Lower leg skin (tissue), 4 donors: Measurements from ENCODE around the gene ORM2. TPM values are rescaled to one million over a fixed set of nuclear protein-coding genes. Genes with fewer than 3 reads are reported as not detected.
"Not testable (repeated sequence)": the region's sequence is repeated elsewhere in the genome, so short reads cannot be mapped to it uniquely, and the experiment has no call there.

Experiments used
- DNase-seq, 2 donors: peaks; one replicate each; pipeline ENCODE4 v3.0.0-alpha.2; 2019; ENCODE audit warnings: low spot score in 2 of 2
- H3K4me3 ChIP-seq: fragments of 200-600 bp; sonication (generic); 2 replicates; pipeline ENCODE4 v1.5.1; 2017; ENCODE audit warnings: mild to moderate bottlenecking, low read depth; ENCODE audit not compliant: poor library complexity, severe bottlenecking
- CTCF ChIP-seq, 3 donors: fragments of 450-650 bp; IDR thresholded peaks; one replicate each; pipeline ENCODE4 v1.5.1; 2016; ENCODE audit warnings: antibody characterized with exemption in 3 of 3, mild to moderate bottlenecking in 3 of 3, moderate library complexity in 2 of 3
- POLR2A ChIP-seq, 2 donors: fragments of 450-650 bp; IDR thresholded peaks; one replicate each; pipeline ENCODE4 v1.6.1; 2016 to 2017; ENCODE audit warnings: antibody characterized with exemption in 2 of 2, mild to moderate bottlenecking in 1 of 2, moderate library complexity in 1 of 2
- WGBS, 2 donors: methylation state at CpG; one replicate each; pipeline ENCODE4 v1.1.5; 2018; 5-methylcytosine and 5-hydroxymethylcytosine counted together
- intact Hi-C: fragments of 100-400 bp; cut with DNase I; formaldehyde crosslinking; loops from one replicate; pipeline ENCODE4 v1.15.0; 2023; ENCODE audit warnings: low total_unique reads
- total RNA-seq, 4 donors: library from RNA; depleted of rRNA; stranded (reverse); fragments of >200 nt; gene quantifications; one replicate each; pipeline ENCODE4 v1.1.0, GENCODE V29; 2016

Gene ORM2
- total RNA-seq, 4 donors from 2014 or later = not detected

DNA sequence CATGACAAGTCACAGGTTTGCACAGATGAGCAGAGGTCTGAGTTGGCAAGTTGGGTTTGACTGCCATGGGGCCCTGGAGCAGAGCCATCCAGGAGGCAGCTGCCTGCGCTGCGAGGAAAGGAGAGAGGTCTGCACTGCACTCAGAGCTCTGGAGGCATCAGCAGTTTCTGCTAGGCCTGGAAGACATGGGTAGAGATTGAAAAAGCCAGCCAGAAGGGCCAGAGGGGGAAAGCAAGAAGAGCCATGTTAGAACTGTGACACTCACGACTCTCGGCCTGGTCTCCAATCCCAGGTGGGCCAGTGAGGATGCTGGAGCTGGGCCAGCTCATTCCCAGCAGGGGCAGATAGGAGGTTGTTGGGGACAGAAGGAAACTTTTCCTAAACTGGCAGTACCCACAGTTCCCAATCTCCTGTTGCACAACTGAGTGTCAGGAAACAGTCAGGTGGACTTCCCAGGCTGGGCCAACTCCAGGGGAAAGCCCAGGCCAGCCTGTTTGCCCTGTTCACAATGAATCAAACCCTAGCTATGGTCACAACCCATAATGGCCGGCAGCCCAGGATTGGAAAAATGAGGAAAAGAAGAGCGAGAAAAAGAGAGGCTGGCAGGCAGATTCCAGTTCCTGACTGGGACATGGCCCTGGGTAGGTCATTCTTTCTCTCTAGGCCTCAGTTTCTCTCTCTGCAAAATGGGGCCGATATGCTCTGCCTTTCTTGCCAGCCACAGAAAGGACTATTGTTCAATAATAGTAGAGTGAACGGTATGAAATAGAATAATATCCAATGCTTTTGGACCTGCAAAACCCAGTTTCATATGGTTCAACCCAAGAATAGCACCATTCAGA lies 14.6 kb upstream of the ORM2 start:
- 77% methylated on average over 8 of the region's 8 CpGs for WGBS, 2 donors
- intact Hi-C loops = no loop called here
- H3K4me3 ChIP-seq = no peak overlapping the region

GRCh38 chr9:114315723-114316363 lies 13.8 kb upstream of the ORM2 start:
- H3K4me3 ChIP-seq = no peak overlapping the region
- intact Hi-C loops = no loop called here
- DNase-seq = peak in 1 of 2 donors; percentile 26
- 84 to 86% methylated on average over 8 of the region's 8 CpGs for WGBS, 2 donors
- TF ChIP-seq POLR2A (IDR thresholded peaks at IDR 0.05) (no peak), CTCF (IDR thresholded peaks at IDR 0.05) (no peak)

More for the DNA sequence above, 14.6 kb upstream of the ORM2 start:
- peak in 1 of 2 donors; percentile 46 for DNase-seq
- no peak for TF ChIP-seq CTCF (IDR thresholded peaks at IDR 0.05)
- no peak for TF ChIP-seq POLR2A (IDR thresholded peaks at IDR 0.05)

DNA sequence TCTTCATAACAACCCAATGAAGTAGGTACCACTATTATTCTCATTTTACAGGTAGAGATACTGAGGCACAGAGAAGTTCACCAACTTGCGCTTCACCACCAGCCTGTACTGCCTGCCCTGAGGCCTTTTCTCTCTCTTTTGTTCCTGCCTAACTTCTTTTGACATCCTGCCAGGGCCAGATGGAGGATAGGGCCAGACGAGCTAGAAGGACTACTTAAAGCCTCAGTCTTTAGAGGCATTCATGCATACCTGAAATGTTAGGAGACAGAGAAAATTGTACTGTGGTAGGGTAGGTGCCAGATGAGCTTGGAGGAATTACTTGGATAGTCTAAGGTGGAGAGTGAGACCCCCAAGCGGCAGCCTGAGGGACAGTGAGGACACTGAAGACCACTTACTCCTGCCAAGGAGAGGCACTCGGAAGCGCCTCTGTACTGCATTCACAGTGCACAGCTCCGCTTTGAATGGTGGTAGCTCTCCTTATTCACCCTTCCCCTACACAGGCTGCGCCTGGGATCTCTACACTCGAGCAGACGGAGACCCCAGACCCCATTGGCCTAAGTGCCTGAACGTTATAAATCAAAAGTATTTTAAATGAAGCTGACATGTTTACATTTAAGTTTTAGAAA lies 13.0 kb upstream of the ORM2 start:
- intact Hi-C loops = no loop called here
- 73 to 76% methylated on average over 10 of the region's 10 CpGs for WGBS, 2 donors
- DNase-seq = peak in 1 of 2 donors; percentile 68
- TF ChIP-seq CTCF (IDR thresholded peaks at IDR 0.05) (no peak), POLR2A (IDR thresholded peaks at IDR 0.05) (no peak)
- no peak overlapping the region for H3K4me3 ChIP-seq

DNA sequence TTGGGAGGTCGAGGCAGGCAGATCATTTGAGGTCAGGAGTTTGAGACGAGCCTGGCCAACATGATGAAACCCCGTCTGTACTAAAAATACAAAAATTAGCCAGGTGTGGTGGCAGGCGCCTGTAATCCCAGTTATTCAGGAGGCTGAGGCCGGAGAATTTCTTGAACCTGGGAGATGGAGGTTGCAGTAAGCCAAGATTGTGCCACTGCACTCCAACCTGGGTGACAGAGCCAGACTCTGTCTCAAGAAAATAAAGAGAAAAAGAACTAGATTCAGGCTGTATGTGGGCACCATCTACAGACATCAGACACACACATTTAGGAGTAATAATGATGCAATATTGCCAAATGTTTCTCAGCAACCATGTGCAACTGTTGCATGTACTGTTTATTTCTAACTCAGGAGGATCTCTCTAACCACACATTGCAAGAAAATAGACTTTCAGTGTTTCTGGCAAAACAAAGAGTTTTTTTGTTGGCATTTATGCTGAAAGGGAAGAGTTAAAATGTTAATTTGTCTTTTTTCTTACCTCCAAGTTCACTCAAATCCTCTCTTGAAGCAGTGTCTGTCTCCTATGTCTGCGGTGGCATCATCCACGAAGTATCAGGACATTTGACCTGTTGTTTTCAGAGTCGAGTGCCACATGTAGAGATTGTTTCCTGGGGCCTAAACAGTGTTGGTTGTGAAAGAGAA lies 11.9 kb upstream of the ORM2 start:
- no peak overlapping the region for H3K4me3 ChIP-seq
- intact Hi-C loops = no loop called here
- WGBS, 2 donors = 86 to 88% methylated on average over 8 of the region's 8 CpGs
- peak in 1 of 2 donors; percentile 28 for DNase-seq
- TF ChIP-seq POLR2A (IDR thresholded peaks at IDR 0.05) = no peak

DNA sequence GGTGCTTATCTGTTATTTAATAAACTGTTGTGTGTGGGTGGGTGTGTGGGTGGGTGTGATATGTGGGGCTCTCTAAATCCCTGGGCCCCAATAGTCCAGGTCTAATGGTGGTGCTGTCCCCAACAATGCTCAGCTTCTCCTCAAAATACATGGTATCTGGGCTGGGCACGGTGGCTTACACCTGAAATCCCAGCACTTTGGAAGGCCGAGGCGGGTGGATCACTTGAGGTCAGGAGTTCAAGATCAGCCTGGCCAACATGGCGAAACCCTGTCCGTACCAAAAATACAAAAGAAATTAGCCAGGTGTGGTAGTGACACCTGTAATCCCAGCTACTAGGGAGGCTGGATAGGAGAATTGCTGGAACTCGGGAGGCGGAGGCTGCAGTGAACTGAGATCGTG lies 11.3 kb upstream of the ORM2 start:
- intact Hi-C loops = no loop called here

DNA sequence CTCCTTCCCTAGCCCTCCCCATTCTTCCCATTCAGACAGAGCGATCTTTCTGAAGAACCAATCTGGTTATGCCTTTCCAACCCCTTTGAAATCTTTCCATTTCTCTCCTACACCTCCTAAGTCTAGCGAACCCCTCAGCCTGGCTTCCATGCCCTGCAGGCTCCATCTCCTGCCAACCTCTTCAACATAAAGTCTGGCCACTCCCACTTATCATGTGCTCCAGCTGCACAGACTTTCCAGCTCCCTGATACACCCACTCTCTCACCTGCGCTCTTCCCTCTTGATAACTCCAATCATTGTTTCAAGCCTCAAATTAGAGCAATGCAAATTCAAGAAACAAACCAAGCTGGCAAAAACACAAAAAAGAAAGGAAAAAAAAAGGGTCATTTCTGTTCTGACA lies 10.5 kb upstream of the ORM2 start:
- DNase-seq = peak in 1 of 2 donors; percentile 26
- TF ChIP-seq POLR2A (IDR thresholded peaks at IDR 0.05) (no peak), CTCF (IDR thresholded peaks at IDR 0.05) (no peak)
- WGBS, 2 donors = 49 to 60% methylated on average over 3 of the region's 3 CpGs
- intact Hi-C loops = no loop called here
- H3K4me3 ChIP-seq = no peak overlapping the region

More for the DNA sequence above, 11.3 kb upstream of the ORM2 start:
- WGBS, 2 donors = 84 to 89% methylated on average over 8 of the region's 8 CpGs
- DNase-seq = peak in 1 of 2 donors; percentile 53
- no peak for TF ChIP-seq POLR2A (IDR thresholded peaks at IDR 0.05)
- H3K4me3 ChIP-seq = no peak overlapping the region

- H3K4me3 ChIP-seq, intact Hi-C loops: not testable (repeated sequence)
- WGBS, 2 donors = 92 to 93% methylated on average over 7 of the region's 7 CpGs
- peak in 1 of 2 donors; percentile 63 for DNase-seq
Observed at GRCh38 chr9:114320710-114321109, 9.0 kb upstream of the ORM2 start.
